Upper lobe of left lung (tissue), 6 donors: ENCODE results near the gene GALNS. TPM values are rescaled to one million over a fixed set of nuclear protein-coding genes. Genes with fewer than 3 reads are reported as not detected.

Source experiments
- ATAC-seq, 2 donors: fragments of 200-7000 bp; cut with Tn5 transposase; one replicate each; pipeline ENCODE4 v1.9.1; 2022; ENCODE audit warnings: mild to moderate bottlenecking in 2 of 2, moderate library complexity in 2 of 2; ENCODE audit not compliant: low FRiP score in 2 of 2
- DNase-seq, 2 donors: peaks; one replicate each; pipeline ENCODE4 v3.0.0-alpha.2; 2019 to 2020
- H3K27ac ChIP-seq, 4 donors: fragments of 200-600 bp; sonication (generic); one replicate each; pipeline ENCODE4 v1.5.1; 2016 to 2019
- H3K27me3 ChIP-seq, 4 donors: fragments of 200-600 bp; sonication (generic); one replicate each; pipeline ENCODE4 v1.5.1; 2017 to 2019
- H3K36me3 ChIP-seq, 4 donors: fragments of 200-600 bp; sonication (generic); one replicate each; pipeline ENCODE4 v1.5.1; 2016 to 2019
- H3K4me1 ChIP-seq, 4 donors: fragments of 200-600 bp; sonication (generic); one replicate each; pipeline ENCODE4 v1.5.1; 2018 to 2019
- H3K4me3 ChIP-seq, 4 donors: fragments of 200-600 bp; sonication (generic); one replicate each; pipeline ENCODE4 v1.5.1; 2017 to 2019; ENCODE audit warnings: mild to moderate bottlenecking in 2 of 4, moderate library complexity in 1 of 4
- H3K9me3 ChIP-seq, 4 donors: fragments of 200-600 bp; sonication (generic); one replicate each; pipeline ENCODE4 v1.5.1; 2018 to 2019
- CTCF ChIP-seq, 6 experiments: fragments of 450-650 bp in 4 of 6; fragments of 200-600 bp in 2 of 6; sonication (generic) in 2 of 6; IDR thresholded peaks; one replicate each; pipeline ENCODE4 v1.5.1; 2016 to 2019; ENCODE audit warnings: antibody characterized with exemption in 6 of 6
- EP300 ChIP-seq, 4 donors: sonication (generic); formaldehyde crosslinking; IDR thresholded peaks; one replicate each; pipeline ENCODE4 v1.5.1; 2017; ENCODE audit warnings: antibody characterized with exemption in 4 of 4, control low read depth in 2 of 4
- POLR2A ChIP-seq, 4 donors: fragments of 450-650 bp; IDR thresholded peaks; one replicate each; pipeline ENCODE4 v1.5.1; 2016 to 2017; ENCODE audit warnings: antibody characterized with exemption in 4 of 4, mild to moderate bottlenecking in 2 of 4
- POLR2AphosphoS5 ChIP-seq, 2 donors: sonication (generic); formaldehyde crosslinking; IDR thresholded peaks; one replicate each; pipeline ENCODE4 v1.5.1; 2017; ENCODE audit warnings: antibody characterized with exemption in 2 of 2
- WGBS, 2 donors: methylation state at CpG; one replicate each; pipeline ENCODE4 v1.1.5; 2017 to 2018; 5-methylcytosine and 5-hydroxymethylcytosine counted together
- total RNA-seq, 6 donors: library from RNA; depleted of rRNA in 4 of 6; stranded (reverse); fragments of >200 nt in 4 of 6; gene quantifications; one replicate each; pipeline versions ENCODE4 v1.1.0 to v1.2.1, GENCODE V29; 2016 to 2021
- donor health status: DM: no; HTN: no; CAD: no; lungs with moderate emphysema.
- donor health status: DM: no; HTN: yes; CAD: no; lungs with severe emphysema.

GALNS gene
- total RNA-seq, result 100 to 1,000 TPM in 1 of 6 donors, 10 to 100 TPM in 5; 24.8 to 140 (median 45.6) TPM

GRCh38 chr16:88856828-88857727 lies at the start of gene GALNS, which contains the start of gene TRAPPC2L:
TSS of gene GALNS (minus strand) at chr16:88856947. CDS start at chr16:88856877, 70 bp downstream.
TSS of gene TRAPPC2L (plus strand) at chr16:88857127. CDS start at chr16:88857151, 24 bp downstream.
- H3K36me3 ChIP-seq, result peaks cover 0 to 34% (median 26%) of the 10 kb centered on the region in 4 donors
- peaks cover 27 to 48% (median 39%) of the 10 kb centered on the region in 4 donors for H3K4me1 ChIP-seq
- no peaks in the 10 kb centered on the region for H3K27me3 ChIP-seq
- H3K9me3 ChIP-seq, result no peaks in the 10 kb centered on the region
- ATAC-seq, result peak; percentile 97 to 98
- peak within 1 kb of the TSS; percentile 70 to 100 (median 88) for H3K4me3 ChIP-seq
- peak within 1 kb of the TSS; percentile 65 to 91 (median 82) for H3K27ac ChIP-seq
- 0 to 2% methylated on average over 17 to 45 of the region's 87 CpGs for WGBS, 2 donors
- TF ChIP-seq POLR2AphosphoS5 (IDR thresholded peaks at IDR 0.05), result peak; percentile 90 to 92
- TF ChIP-seq POLR2A (IDR thresholded peaks at IDR 0.05), result peak in 3 of 4 donors; percentile 63 to 92 (median 77)
- peak in 1 of 6 experiments; percentile 19 for TF ChIP-seq CTCF (IDR thresholded peaks at IDR 0.05)
- TF ChIP-seq EP300 (IDR thresholded peaks at IDR 0.05), result peak in 1 of 4 donors; percentile 15
- peak; percentile 99 to 100 for DNase-seq

GRCh38 chr16:88906020-88906419 lies 49.3 kb upstream of the GALNS start:
- H3K9me3 ChIP-seq, result no peaks in the 10 kb centered on the region
- H3K36me3 ChIP-seq, result peaks cover 0 to 4% (median 2%) of the 10 kb centered on the region in 4 donors
- no peak overlapping the region for H3K4me3 ChIP-seq
- peak overlapping the region in 1 of 4 donors; percentile 0 for H3K27ac ChIP-seq
- H3K4me1 ChIP-seq, result peaks cover 4 to 15% (median 7%) of the 10 kb centered on the region in 4 donors
- 79 to 91% methylated on average over 12 to 16 of the region's 16 CpGs for WGBS, 2 donors
- TF ChIP-seq CTCF (IDR thresholded peaks at IDR 0.05), result no peak
- no peak for TF ChIP-seq EP300 (IDR thresholded peaks at IDR 0.05)
- no peak for TF ChIP-seq POLR2A (IDR thresholded peaks at IDR 0.05)
- no peak for TF ChIP-seq POLR2AphosphoS5 (IDR thresholded peaks at IDR 0.05)
- no peaks in the 10 kb centered on the region for H3K27me3 ChIP-seq
- DNase-seq (peak in 1 of 2 donors; percentile 50), ATAC-seq (no peak)

- Histone ChIP-seq H3K27ac (peak overlapping the region in 2 of 4 donors; percentile 0 to 27), H3K9me3 (no peaks in the 10 kb centered on the region), H3K4me1 (peaks cover 2 to 14% (median 7%) of the 10 kb centered on the region in 4 donors), H3K27me3 (no peaks in the 10 kb centered on the region), H3K4me3 (no peak overlapping the region), H3K36me3 (peaks cover 0 to 8% (median 4%) of the 10 kb centered on the region in 4 donors)
- 40 to 50% methylated on average over 4 to 12 of the region's 13 CpGs for WGBS, 2 donors
- TF ChIP-seq EP300 (IDR thresholded peaks at IDR 0.05) (no peak), POLR2AphosphoS5 (IDR thresholded peaks at IDR 0.05) (no peak)
- ATAC-seq (no peak), DNase-seq (peak in 1 of 2 donors; percentile 41)
Observed at GRCh38 chr16:88905563-88905962, 48.8 kb upstream of the GALNS start.

GRCh38 chr16:88904676-88905365 lies 48.1 kb upstream of the GALNS start:
- WGBS, 2 donors, result 79 to 91% methylated on average over 10 to 21 of the region's 21 CpGs
- ATAC-seq, result no peak
- H3K27me3 ChIP-seq, result no peaks in the 10 kb centered on the region
- peaks cover 7 to 15% (median 10%) of the 10 kb centered on the region in 4 donors for H3K4me1 ChIP-seq
- TF ChIP-seq POLR2A (IDR thresholded peaks at IDR 0.05) (no peak), CTCF (IDR thresholded peaks at IDR 0.05) (no peak), EP300 (IDR thresholded peaks at IDR 0.05) (no peak), POLR2AphosphoS5 (IDR thresholded peaks at IDR 0.05) (no peak)
- H3K36me3 ChIP-seq, result peaks cover 0 to 10% (median 4%) of the 10 kb centered on the region in 4 donors
- no peak overlapping the region for H3K4me3 ChIP-seq
- peak overlapping the region in 1 of 4 donors; percentile 27 for H3K27ac ChIP-seq
- H3K9me3 ChIP-seq, result no peaks in the 10 kb centered on the region
- DNase-seq, result peak in 1 of 2 donors; percentile 62
